KMS-11 (cell line): Measurements from ENCODE around the gene MMRN1.

ENCODE experiments used
- H2AFZ ChIP-seq: fragments of 200-600 bp; sonication (generic); 2 replicates; pipeline ENCODE4 v1.6.1; 2016; ENCODE audit warnings: antibody characterized with exemption, mixed run types, low read depth
- H3K27ac ChIP-seq: fragments of 200-600 bp; sonication (generic); 2 replicates; pipeline ENCODE4 v1.6.1; 2016; ENCODE audit warnings: mild to moderate bottlenecking, mixed run types
- H3K27me3 ChIP-seq: fragments of 200-600 bp; sonication (generic); 2 replicates; pipeline ENCODE4 v1.6.1; 2017; ENCODE audit warnings: mild to moderate bottlenecking, low read depth, mixed run types, moderate library complexity; ENCODE audit not compliant: insufficient read depth
- H3K36me3 ChIP-seq: fragments of 200-600 bp; sonication (generic); 2 replicates; pipeline ENCODE4 v1.6.1; 2017; ENCODE audit warnings: mild to moderate bottlenecking, mixed run types; ENCODE audit not compliant: insufficient read depth
- H3K4me1 ChIP-seq: fragments of 200-600 bp; sonication (generic); 2 replicates; pipeline ENCODE4 v1.6.1; 2016; ENCODE audit warnings: mild to moderate bottlenecking, low read depth, mixed run types; ENCODE audit not compliant: poor library complexity, severe bottlenecking
- H3K4me2 ChIP-seq: fragments of 200-600 bp; sonication (generic); 2 replicates; pipeline ENCODE4 v1.7.0; 2016; ENCODE audit warnings: mild to moderate bottlenecking, mixed run types
- H3K4me3 ChIP-seq: fragments of 200-600 bp; sonication (generic); IDR thresholded peaks from 2 replicates; pipeline ENCODE4 v1.6.1; 2017; ENCODE audit warnings: low read depth, low read length, mixed read lengths; ENCODE audit not compliant: insufficient read depth
- H3K79me2 ChIP-seq: fragments of 200-600 bp; sonication (generic); 2 replicates; pipeline ENCODE4 v1.6.1; 2016; ENCODE audit warnings: low read depth, mixed run types; ENCODE audit not compliant: insufficient read depth
- H3K9ac ChIP-seq: fragments of 200-600 bp; sonication (generic); 2 replicates; pipeline ENCODE4 v1.6.1; 2016; ENCODE audit warnings: mild to moderate bottlenecking, mixed run types
- H4K20me1 ChIP-seq: fragments of 200-600 bp; sonication (generic); 2 replicates; pipeline ENCODE4 v1.6.1; 2016; ENCODE audit warnings: mild to moderate bottlenecking, mixed run types; ENCODE audit not compliant: insufficient read depth
- TF ChIP-seq, protein P1 (sequence below): fragments of 200-600 bp; sonication (generic); conservative IDR thresholded peaks from 2 replicates; pipeline ENCODE4 v1.6.1; 2017; ENCODE audit warnings: low read depth, mild to moderate bottlenecking, antibody characterized with exemption, low read length, moderate library complexity, mixed read lengths

The MMRN1 gene, protein sequence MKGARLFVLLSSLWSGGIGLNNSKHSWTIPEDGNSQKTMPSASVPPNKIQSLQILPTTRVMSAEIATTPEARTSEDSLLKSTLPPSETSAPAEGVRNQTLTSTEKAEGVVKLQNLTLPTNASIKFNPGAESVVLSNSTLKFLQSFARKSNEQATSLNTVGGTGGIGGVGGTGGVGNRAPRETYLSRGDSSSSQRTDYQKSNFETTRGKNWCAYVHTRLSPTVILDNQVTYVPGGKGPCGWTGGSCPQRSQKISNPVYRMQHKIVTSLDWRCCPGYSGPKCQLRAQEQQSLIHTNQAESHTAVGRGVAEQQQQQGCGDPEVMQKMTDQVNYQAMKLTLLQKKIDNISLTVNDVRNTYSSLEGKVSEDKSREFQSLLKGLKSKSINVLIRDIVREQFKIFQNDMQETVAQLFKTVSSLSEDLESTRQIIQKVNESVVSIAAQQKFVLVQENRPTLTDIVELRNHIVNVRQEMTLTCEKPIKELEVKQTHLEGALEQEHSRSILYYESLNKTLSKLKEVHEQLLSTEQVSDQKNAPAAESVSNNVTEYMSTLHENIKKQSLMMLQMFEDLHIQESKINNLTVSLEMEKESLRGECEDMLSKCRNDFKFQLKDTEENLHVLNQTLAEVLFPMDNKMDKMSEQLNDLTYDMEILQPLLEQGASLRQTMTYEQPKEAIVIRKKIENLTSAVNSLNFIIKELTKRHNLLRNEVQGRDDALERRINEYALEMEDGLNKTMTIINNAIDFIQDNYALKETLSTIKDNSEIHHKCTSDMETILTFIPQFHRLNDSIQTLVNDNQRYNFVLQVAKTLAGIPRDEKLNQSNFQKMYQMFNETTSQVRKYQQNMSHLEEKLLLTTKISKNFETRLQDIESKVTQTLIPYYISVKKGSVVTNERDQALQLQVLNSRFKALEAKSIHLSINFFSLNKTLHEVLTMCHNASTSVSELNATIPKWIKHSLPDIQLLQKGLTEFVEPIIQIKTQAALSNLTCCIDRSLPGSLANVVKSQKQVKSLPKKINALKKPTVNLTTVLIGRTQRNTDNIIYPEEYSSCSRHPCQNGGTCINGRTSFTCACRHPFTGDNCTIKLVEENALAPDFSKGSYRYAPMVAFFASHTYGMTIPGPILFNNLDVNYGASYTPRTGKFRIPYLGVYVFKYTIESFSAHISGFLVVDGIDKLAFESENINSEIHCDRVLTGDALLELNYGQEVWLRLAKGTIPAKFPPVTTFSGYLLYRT

GRCh38 chr4:89894649-89895550 lies at the start of gene MMRN1:
MMRN1 (plus strand) TSS chr4:89894854; CDS start chr4:89894972, 118 bp downstream.
- H3K27me3 ChIP-seq = no peaks in the 10 kb centered on the region
- no peaks in the 10 kb centered on the region; the same call in 1 of the 2 replicates for H3K36me3 ChIP-seq
- H2AFZ ChIP-seq = no peak within 1 kb of the TSS
- no peaks in the 10 kb centered on the region for H3K4me1 ChIP-seq
- no peaks in the 10 kb centered on the region for H3K79me2 ChIP-seq
- TF ChIP-seq, protein P1, sequence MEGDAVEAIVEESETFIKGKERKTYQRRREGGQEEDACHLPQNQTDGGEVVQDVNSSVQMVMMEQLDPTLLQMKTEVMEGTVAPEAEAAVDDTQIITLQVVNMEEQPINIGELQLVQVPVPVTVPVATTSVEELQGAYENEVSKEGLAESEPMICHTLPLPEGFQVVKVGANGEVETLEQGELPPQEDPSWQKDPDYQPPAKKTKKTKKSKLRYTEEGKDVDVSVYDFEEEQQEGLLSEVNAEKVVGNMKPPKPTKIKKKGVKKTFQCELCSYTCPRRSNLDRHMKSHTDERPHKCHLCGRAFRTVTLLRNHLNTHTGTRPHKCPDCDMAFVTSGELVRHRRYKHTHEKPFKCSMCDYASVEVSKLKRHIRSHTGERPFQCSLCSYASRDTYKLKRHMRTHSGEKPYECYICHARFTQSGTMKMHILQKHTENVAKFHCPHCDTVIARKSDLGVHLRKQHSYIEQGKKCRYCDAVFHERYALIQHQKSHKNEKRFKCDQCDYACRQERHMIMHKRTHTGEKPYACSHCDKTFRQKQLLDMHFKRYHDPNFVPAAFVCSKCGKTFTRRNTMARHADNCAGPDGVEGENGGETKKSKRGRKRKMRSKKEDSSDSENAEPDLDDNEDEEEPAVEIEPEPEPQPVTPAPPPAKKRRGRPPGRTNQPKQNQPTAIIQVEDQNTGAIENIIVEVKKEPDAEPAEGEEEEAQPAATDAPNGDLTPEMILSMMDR = no peak
- no peak within 1 kb of the TSS for H3K9ac ChIP-seq
- no peaks in the 10 kb centered on the region for H4K20me1 ChIP-seq
- H3K4me2 ChIP-seq = no peak within 1 kb of the TSS
- H3K4me3 ChIP-seq = no peak within 1 kb of the TSS
- no peak within 1 kb of the TSS for H3K27ac ChIP-seq

DNA sequence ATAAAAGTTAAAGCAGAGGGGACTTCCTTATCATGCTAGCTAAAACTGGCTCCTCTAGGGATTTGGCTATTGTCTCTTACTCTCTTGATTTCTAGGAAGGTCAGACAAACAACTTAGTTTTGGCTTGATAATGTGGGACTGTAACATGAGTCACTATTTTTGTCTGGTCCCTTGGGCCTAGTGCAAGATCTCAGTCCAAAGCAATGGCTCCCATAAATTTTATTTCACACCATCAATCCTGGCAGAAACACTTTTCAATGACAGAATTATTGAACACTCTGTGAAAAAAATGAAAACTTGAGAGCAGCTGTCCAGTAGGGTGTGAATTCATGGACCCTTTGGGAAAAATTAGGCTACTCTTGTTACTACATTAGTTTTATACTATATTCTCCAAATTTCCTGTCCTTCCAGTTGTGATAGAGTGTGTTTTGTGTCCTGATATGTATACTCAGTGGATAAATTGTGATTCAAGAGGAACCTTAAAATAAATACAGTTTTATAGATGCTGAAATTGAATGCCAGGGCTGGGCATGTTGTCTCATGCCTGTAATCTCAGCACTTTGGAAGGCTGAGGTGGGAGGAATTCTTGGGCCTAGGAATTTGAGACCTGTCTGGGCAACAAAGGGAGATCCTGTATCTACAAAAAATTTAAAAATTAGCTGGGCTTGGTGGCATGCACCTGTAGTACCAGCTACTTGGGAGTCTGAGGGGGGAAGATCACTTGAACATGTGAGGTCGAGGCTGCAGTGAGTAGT lies 46.9 kb upstream of the MMRN1 start:
- no peak overlapping the region for H3K4me2 ChIP-seq
- no peak overlapping the region for H3K9ac ChIP-seq
- no peak overlapping the region for H3K4me3 ChIP-seq
- H4K20me1 ChIP-seq = no peaks in the 10 kb centered on the region
- H3K36me3 ChIP-seq = no peaks in the 10 kb centered on the region
- H3K4me1 ChIP-seq = no peaks in the 10 kb centered on the region
- TF ChIP-seq, protein P1 = no peak
- H3K79me2 ChIP-seq = no peaks in the 10 kb centered on the region
- no peak overlapping the region for H3K27ac ChIP-seq
- H3K27me3 ChIP-seq = no peaks in the 10 kb centered on the region
- H2AFZ ChIP-seq = no peak overlapping the region

DNA sequence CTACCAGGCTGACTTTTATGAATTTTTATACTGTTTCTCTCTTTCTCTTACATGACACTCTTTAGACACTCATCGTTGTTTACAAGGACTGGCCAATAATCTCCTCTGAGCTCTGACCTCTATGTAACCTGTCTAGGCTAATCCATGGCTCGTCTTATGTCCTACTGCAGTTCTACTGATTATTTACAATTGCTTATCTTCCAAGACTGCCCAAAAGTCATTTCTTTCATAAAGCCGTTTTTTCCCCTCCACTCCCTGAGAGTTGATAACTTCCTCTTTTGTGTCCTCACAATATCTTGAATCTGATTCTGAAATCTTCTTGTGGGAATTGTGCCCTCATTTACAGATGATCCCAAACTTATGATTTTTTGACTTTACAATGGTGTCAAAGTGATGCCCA lies 39.4 kb upstream of the MMRN1 start:
- Histone ChIP-seq H3K9ac (no peak overlapping the region), H3K4me1 (no peaks in the 10 kb centered on the region)
- TF ChIP-seq, protein P1 = no peak

More for the DNA sequence above, 39.4 kb upstream of the MMRN1 start:
- Histone ChIP-seq H3K27ac (no peak overlapping the region), H3K79me2 (no peaks in the 10 kb centered on the region), H4K20me1 (no peaks in the 10 kb centered on the region), H3K27me3 (no peaks in the 10 kb centered on the region), H3K4me2 (no peak overlapping the region), H3K36me3 (no peaks in the 10 kb centered on the region), H2AFZ (no peak overlapping the region), H3K4me3 (no peak overlapping the region)
